GM19455 (cell line): ENCODE results near the gene TMF1.
A peak's percentile ranks its signal among the peaks of the same experiment; 100 is the strongest.

Experiments
- ATAC-seq: cut with Tn5 transposase; IDR thresholded peaks from one replicate; pipeline ENCODE4 v1.9.1; 2021; ENCODE audit not compliant: unreplicated experiment

TMF1 gene

DNA sequence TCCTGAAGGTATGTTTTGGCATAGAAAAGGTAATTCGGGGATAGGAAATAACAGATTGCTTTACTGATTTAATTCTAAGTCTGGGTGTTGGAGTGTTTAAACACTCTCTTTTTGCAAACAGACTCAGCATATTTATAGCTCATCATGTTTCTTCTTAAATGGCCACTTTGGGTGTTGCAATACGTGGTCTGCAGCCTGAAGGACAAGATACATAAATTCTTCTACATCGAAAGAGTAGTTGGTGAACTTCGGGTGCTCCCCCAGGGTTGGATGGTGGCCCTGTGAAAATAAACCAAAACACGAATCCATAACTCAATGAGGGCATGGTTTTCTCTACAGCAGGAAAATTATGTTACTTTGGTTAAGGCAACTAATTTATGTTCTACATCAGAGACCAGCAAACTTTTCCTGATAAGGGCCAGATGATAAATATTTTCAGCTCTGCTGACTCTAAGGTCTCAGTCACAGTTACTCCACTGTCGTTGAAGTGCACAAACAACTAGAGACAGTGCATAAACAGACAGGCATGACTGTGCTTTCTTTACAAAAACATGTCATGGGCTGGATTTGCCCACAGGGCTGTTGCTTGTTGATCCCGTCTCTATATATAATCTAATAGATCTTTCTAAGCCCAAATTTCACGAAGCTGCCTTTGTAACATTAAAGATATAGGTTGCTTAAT is 74.5 kb downstream of the TMF1 start:
- no peak for ATAC-seq

GRCh38 chr3:68974711-68975110 is 77.4 kb downstream of the TMF1 start:
- ATAC-seq, result no peak

DNA sequence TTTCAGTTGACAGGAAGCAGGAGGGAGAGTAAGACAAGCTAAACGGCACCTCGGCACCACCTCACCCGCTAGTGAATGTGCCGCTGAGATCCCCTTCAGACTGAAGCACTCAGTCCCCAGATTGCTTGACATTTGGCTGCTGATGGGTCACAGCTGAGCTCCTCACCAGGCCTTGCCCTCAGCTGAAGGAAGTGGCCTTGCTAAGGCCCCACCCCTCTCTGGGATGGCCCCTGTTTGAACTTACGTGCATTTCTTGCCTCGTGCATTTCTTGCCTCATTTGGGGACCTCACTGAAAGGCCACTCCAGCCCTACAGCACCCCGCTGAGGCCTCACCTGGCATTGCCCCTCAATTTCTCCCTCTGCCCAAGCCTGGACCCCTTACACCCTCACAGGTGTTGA is 78.5 kb downstream of the TMF1 start:
- ATAC-seq, result no peak

- ATAC-seq, result peak; percentile 68
Measured at GRCh38 chr3:68972358-68972979, 79.7 kb downstream of the TMF1 start.
